ENCODE measurements around the gene RADIL.
"Not testable (repeated sequence)": the region's sequence is repeated elsewhere in the genome, so short reads cannot be mapped to it uniquely, and the experiment has no call there.

The RADIL gene, protein sequence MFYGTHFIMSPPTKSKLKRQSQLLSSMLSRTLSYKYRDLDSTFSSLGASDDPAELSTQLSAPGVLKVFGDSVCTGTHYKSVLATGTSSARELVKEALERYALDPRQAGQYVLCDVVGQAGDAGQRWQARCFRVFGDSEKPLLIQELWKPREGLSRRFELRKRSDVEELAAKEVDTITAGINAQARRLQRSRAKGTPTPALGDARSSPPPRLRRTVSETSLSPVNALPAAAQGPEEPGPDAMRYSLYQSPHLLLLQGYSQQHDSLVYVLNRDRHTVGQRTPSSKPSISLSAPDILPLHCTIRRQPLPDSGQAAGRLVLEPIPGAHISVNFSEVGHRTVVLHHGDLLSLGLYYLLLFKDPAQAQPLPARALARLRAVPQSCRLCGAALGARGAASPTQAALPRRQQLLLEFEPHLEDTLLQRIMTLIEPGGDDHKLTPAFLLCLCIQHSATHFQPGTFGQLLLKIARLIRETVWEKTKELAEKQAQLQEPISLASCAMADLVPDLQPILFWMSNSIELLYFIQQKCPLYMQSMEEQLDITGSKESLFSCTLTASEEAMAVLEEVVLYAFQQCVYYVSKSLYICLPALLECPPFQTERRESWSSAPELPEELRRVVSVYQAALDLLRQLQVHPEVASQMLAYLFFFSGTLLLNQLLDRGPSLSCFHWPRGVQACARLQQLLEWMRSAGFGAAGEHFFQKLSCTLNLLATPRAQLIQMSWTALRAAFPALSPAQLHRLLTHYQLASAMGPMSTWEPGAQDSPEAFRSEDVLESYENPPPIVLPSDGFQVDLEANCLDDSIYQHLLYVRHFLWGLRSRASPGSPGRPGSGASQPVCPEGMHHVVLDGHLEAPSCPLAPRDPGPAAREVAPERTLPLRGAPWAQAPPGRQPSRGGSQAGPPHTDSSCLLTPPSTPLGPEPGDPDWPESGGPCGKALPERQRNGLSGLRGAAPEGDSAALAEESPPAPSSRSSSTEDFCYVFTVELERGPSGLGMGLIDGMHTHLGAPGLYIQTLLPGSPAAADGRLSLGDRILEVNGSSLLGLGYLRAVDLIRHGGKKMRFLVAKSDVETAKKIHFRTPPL

DNA sequence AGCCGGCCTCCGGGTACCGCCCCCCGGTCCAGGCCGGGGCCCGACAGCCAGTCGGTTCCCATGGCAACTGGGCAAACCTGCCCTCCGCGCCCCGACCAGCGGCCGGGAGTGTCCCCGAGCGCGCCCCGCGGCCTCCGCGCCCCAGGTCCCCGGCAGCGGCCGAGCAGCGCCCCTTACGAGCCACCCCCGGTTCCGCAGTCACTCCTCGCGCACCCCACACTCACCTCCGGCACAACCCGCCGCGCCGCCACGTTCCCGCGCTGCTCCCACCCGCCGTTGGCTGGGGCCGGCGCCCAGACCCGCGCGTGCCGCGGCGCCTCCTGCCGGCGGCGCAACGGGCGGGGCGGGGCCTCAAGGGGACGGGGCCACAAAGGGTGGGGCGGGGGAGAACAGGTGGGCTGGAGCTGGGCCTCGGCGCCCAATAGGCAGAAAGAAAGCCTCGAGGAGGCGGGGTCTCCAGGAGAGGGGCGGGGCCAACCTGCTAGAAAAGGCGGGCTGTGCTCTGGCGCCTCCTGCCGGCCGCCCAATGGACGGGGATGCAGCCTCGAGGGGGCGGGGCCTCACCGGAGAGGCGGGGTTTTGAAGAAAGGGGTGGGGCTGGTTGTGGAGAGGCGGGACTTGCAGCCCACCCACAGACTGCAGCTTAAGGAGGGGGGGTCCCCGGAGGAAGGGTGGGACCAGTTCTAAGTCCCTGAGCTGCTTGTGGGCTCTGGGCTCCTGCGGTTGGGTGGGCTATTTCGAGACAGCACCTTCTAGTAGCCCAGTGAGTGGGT is at the start of gene RADIL:
RADIL (minus strand) TSS at position 345 of the 773 bp plus-strand sequence. CDS start 5,577 bp downstream, outside the sequence.
- DNase-seq (ENCODE audit: low spot score) = peak; percentile 75

DNA sequence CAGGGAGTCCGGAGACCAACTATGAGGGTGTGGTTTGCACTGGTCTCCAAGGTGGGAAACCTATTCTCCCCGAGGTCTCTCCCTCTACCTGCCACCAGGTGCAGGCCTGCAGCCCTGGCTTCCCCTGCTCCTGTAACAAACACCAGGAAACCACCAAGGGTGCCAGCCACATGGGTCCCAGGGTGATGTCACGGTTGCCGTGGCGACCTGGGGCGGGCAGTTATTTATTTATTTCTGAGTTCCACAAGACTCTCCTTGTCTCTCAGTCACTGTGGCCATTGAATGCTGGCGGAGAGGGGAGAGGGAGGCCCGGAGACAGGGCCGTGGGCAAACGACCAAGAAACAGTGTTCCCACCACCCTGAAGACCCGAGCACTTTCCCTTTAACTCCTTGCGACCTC is 48.4 kb upstream of the RADIL start:
- DNase-seq (ENCODE audit: low spot score) = no peak

GRCh38 chr7:4929005-4929404 is 45.5 kb upstream of the RADIL start:
- no peak for DNase-seq (ENCODE audit: low spot score)

DNA sequence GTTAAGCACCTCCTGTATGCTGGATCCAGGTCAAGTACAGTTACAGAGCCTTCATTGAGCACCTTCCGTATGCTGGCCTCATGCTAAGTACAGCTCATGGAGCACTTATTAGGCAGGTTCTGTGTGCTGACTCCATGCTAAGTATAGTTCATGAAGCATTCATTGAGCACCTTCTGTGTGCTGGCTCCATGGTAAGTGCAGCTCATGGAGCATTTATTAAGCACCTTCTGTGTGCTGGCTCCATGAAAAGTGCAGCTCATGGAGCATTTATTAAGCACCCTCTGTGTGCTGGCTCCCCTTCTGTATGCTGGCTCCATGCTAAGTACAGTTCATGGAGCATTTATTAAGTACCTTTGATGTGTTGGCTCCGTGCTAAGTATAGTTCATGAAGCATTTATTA is 44.9 kb upstream of the RADIL start:
- no peak for DNase-seq (ENCODE audit: low spot score)

GRCh38 chr7:4919969-4920766 is 36.7 kb upstream of the RADIL start:
- DNase-seq (ENCODE audit: low spot score) = no peak

DNA sequence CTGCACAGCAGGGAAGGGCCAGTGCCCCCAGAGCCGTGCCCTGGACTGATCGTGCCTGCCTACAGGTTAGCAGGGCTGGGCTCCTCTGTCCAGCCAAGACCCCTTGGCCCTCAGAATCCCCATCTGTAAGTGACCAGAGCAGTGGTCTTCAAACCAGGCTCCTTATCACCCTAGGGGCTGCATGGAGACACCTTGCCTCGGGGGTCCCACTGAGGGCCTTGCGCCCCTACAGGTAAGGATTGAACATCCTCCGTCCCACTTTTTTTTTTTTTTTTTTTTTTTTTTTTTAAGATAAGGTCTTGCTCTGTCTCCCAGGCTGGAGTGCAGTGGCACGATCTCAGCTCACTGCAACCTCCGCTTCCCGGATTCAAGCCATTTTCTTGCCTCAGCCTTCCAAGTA is 32.6 kb upstream of the RADIL start:
- no peak for DNase-seq (ENCODE audit: low spot score)

- no peak for DNase-seq (ENCODE audit: low spot score)
Observed at GRCh38 chr7:4911111-4911828, 27.8 kb upstream of the RADIL start.

GRCh38 chr7:4906682-4907081 is 23.2 kb upstream of the RADIL start:
- DNase-seq (ENCODE audit: low spot score) = no peak

DNA sequence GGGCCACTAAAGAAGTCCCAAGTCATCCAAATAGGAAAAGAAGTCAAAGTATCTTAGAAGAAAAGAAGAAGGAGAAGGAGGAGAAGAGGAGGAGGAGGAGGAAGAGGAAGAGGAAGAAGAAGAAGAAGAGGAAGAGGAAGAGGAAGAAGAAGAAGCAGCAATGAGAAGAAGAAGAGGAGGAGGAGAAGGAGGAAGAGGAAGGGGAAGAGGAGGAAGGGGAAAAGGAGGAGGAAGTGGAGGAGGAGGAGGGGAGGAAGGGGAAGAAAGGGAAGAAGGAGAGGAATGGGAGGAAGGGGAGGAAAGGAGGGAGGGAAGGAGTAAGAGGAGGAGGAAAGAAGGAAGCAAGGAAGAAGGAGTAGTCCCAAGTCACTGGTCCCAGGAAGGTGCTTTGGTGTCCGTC is 21.7 kb upstream of the RADIL start:
- no peak for DNase-seq (ENCODE audit: low spot score)

DNA sequence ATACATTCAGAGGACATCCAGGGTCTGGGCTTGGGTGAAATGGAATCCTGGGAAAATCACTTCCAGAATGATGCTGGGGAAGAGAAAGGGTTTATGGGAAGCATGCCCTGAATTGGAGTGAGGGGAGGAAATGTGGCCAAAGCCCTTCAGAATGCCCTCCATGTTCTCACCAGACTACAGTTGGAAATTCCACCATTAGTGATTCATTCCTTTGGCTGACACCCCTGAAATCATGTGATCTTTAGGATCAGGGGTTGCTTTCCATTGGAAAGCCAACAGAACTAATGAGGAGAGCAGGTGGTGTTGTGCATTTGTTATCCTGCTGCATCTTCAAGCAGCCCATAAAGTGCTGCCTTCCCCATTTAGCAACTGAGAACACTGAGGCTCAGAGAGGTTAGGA is 20.8 kb upstream of the RADIL start:
- DNase-seq (ENCODE audit: low spot score) = no peak

DNA sequence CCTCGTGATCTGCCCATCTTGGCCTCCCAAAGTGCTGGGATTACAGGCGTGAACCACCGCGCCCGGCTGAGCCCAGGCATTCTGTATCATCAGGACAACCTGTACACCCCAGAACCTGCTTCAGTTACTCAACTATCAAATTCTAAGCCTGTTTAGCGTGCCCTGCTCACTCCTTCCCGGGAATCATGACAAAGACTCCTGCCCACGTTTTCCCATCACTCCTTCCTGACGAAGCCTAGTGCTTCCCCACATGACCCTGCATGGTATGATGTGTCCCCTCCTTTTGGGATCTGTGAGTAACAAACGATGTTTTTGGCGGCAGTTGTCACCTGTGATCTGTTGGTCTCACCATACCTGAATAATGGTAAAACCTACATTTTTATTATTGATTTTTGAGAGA is 12.2 kb upstream of the RADIL start:
- DNase-seq (ENCODE audit: low spot score) = no peak

GRCh38 chr7:4894482-4894881 is 11.0 kb upstream of the RADIL start:
- DNase-seq (ENCODE audit: low spot score) = no peak

GRCh38 chr7:4893929-4894475 is 10.5 kb upstream of the RADIL start:
- no peak for DNase-seq (ENCODE audit: low spot score)

DNA sequence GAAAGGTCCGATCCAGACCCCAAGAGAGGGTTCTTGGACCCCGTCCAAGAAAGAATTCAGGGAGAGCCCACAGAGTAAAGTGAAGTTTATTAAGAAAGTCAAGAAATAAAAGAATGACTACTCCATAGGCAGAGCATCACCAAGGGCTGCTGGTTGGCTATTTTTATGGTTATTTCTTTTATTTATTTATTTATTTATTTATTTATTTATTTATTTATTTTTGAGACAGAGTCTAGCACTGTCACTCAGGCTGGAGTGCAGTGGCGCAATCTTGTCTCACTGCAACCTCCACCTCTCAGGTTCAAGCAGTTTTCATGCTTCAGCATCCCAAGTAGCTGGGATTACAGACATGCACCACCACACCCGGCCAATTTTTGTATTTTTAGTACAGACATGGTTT is 9.7 kb upstream of the RADIL start:
- DNase-seq (ENCODE audit: low spot score) = not testable (repeated sequence)

DNA sequence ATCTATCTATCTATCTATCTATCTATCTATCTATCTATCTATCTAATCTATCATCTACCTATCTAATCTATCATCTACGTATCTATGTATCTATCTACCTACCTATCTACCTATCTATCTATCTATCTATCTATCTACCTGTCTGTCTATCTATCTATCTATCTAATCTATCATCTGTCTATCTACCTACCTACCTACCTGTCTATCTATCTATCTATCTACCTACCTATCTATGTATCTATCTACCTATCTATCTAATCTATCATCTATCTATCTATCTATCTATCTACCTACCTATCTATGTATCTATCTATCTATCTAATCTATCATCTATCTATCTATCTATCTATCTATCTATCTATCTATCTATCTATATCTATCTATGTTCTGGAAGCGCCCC is 8.0 kb upstream of the RADIL start:
- DNase-seq (ENCODE audit: low spot score) = not testable (repeated sequence)

GRCh38 chr7:4889682-4890081 is 6.2 kb upstream of the RADIL start:
- no peak for DNase-seq (ENCODE audit: low spot score)

DNA sequence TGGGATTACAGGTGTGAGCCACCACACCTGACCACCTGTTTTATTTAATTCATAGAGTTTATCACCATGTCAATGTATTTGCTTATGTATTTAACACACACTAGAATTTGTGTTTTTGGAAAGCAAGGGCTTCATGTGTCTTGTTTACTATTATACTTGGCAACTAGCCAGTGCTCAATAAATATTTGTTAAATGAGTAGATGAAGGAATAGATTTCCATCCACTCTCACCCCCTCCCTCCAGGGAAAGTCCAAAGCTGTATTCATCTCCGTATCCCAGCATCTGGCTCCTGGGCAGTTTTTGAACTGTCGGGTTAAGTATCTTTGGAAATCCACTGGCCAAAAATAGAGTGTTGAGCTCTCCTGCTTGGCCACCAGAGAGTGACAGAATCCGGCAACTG is 4.6 kb upstream of the RADIL start:
- DNase-seq (ENCODE audit: low spot score) = no peak

DNA sequence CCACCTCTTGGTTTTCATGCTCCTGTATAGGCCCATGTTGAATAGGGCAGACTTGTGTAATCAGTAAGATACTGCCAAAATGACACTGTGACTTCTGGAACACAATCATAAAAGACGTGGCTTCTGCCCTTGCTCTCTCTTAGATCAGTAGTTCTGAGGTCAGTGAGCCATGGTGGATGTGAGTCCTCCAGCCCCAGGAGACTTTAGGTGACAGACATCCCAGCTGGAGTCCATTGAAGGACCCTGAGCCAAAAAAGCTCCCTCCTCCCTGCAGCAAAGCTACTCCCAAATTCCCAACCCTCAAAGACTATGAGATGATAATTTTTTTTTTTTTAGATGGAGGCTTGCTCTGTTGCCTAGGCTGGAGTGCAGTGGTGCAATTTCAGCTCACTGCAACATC is 3.2 kb upstream of the RADIL start:
- DNase-seq (ENCODE audit: low spot score) = no peak

GRCh38 chr7:4885317-4885807 is 1.8 kb upstream of the RADIL start:
- DNase-seq (ENCODE audit: low spot score) = no peak

DNA sequence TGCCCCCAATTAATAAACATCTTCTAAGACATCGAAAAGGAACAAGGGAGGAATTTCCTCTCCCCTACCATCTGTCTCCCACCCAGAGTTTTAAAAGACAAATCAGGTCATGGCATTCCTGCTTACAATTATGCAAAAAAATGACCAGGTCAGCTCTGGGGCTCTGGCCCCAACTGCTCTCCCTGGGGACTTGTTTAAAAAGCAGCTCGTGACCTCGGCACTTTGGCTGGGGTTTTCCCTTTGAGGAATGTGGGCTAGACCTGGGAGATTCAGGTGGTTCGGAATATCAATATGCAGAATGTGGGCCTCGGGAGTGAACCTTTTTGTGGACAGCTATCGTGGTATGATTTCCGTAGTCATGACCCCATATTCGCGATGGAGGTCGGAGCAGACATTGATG is 648 bp upstream of the RADIL start:
- DNase-seq (ENCODE audit: low spot score) = no peak

Data from hematopoietic multipotent progenitor cell treated with erythropoietin and hydrocortisone succinate and interleukin-3 and kit ligand, for 15 days (in vitro differentiated cells).